NCI-H2227 (cell line): Measurements from ENCODE around the gene THSD4.
"Not testable (repeated sequence)": the region's sequence is repeated elsewhere in the genome, so short reads cannot be mapped to it uniquely, and the experiment has no call there.

Experiments used
- DNase-seq: peaks from one replicate; lab custom pipeline; 2025; ENCODE audit not compliant: unreplicated experiment; lab: John Stamatoyannopoulos, UW

THSD4 gene

DNA sequence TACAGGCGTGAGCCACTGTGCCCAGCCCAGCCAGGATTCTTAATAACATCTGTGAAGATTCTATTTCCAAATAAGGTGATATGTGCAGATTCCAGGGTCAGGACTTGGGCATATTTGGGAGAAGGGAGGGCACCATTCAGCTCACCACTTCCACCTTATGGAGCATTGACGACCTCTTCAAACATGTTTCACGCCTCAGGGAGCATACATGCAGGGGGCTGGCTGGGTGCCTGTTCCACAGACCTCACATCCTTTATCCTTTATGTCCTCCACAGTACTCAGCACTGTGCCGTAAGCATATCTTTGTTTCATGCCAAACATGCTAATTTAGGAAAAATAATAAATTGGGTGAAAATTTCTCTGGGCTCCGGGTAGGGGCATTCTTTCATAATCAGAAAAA, 229.0 kb downstream of the THSD4 start:
- no peak for DNase-seq

DNA sequence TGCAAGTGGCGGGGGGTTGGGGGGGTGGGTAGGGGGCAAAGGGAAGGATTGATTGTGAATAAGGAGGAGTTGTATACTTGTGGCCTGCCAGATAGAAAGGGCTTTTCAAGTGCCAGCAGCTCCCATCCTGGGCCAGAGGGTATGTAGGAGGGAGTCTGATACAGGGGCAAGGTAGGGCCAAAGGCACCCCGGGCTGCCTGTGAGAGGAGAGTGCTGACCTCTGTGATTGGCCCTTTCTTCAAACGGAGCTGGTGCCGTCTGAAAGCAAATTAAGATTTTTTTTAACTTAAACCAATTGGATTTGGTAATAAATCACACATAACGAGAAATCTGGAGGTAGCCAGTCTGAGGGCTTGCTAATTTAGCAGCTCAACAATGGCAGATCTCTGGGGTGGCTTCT, 229.9 kb downstream of the THSD4 start:
- DNase-seq: no peak

DNA sequence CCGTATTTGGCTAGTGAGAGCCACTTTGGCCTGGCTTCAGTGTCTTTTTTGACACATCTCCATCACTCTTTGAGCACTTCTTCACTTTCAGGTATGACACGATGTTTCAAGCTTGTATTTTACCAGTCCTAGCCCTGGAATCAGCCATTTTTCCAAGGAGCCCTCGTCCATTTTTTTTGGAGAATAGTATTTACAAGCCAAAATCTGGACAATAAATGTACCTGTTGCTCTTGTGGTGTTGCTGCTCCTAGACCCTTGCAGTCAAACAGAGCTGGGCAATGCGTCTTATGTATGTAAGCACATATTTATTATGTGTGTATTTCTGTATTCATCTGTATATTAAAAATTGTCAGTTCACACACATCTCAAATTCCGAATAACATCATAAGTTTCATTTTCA, 231.2 kb downstream of the THSD4 start:
- DNase-seq: no peak

DNA sequence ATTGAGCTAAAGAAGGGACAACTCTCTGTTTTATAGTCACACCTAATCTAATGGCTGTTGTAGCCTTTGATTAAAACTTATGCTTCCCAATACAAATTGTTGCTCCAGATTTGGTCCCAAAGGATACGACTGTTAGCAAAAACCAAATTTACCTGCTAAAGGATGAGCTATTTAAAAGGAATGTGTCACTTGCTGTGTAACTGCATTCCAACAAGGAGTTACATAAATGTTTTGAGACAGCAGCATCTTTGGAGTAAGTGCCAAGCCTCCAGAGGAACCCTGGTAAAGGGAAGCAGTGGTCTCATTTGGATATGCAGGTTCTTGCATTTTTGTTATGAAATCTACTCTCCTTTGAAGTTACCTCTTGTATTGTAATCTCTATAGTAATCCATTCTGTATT, 233.3 kb downstream of the THSD4 start:
- DNase-seq: no peak

DNA sequence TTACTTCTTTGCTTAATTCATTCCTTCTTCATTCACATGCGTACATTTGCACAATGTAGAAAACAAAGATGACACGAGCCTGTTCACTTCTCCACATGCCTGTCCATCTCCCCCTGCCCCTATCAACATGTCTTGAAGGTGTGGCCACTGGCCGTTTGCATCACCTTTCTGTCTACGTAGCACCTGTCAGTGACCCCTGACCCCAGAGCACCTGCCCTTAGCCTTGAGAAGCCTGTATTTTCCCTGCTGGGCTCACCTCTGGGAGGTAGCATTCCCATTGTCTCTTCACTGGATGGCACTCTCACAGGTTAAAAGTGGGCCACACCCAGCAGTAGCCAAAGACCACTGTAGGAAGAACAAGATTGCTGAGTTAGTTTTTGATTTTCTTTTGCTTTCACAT, 234.1 kb downstream of the THSD4 start:
- DNase-seq: no peak

DNA sequence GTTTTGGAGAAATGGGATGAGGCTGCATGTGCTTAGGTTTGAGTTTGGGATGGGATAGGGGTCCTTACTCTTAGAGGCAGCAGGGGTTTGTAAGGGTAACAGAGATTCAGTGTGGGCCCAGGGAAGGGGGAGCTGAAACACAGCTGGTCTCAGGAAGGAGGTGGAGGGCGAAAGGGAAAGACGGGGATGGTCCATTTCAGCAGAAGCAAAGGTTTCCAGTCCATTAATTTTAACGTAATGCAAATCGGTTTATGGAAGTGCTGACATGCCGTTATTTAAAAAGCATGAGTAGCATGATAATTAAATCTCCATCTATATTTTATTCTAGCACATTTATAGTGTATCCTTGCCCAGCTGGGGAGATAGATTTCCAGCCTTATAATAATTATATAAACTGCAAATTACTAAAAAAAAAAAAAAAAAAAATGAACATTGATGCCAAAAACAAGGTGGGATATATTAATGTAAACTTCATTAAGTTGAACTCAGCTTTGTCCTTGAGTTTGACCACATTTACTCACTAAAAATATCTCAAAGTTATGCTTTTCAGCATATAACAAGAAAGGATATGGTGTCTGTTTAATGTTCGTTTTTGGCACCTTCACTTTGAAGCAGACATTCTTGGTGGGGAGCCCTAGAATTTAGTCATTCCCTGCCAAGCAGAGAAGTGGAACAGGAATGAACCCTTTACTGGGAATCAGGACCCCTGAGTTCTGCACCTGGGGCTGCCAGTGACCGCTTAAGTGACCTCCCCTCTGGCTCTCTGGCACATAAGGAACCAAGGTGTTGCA, 234.7 kb downstream of the THSD4 start:
- DNase-seq: no peak

DNA sequence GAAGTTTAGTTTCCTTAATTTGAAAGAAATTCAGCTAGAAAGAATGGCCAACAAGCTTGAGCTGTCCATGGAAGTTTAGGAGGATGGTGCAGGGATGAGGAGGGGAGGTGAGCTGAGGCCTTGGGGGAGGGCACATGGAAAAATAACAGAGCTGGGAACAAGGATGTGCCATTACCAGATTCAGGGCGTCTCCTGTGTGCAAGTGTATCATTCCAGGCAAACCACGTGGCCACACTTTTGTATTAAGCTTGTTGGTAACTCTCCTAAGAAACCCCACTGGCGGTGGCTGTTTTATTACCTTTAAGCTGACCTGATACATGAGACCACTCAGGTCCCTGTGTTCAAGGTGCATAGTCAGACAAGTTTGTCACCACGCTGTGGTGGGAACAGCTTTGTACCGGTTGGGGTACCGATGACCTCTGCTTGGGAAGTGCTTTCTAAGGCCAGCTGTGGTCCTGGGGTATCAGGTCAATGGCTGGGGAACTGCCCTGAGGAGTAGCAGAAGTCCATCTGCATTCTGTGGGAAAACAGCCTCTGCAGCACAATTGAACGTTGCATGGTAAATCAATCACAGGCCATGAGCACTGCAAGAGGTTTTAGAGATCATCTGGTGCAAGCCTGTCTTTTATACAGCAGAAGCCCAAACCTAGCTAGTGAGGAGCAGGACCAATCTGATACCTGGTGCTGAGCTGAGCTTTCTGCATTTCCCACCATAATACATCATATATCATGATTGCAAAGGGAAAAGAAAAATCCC, 235.5 kb downstream of the THSD4 start:
- no peak for DNase-seq

DNA sequence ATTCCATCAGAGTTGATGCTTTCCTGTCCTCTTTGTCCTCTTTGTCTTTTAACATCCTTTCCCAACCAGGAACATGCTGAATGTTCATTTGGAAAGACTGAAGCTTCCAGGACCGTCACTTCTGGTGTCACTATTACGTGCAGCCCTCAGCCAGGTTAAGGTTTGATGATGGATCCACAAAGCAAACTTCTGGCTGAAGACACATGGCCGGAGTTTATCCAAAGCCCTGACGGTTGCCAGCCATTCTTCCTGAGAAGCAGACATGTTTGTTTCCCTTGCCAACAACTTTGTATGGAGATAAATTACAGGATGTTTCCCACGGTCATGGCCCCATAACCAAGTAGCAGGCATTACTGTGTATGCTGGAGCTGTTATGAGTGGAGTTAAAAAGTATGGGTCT, 236.9 kb downstream of the THSD4 start:
- no peak for DNase-seq

DNA sequence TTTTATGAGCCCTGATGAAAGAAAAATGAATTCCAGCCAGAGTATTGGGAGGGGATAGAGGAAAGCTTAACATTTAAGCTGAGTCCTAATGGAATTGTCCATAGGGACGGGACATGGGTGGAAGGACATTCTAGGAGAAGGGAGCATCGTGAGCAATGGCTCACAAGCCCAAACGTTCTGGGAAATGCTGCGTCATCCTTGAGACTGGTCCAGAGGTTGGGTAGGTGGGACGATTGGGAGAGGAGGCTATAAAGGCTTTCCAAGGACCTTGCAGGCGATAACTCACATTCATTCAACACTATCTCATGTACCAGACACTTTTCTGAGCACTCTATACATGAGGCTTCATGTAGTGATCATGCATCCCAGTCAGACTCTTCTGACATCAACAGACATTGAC, 237.5 kb downstream of the THSD4 start:
- no peak for DNase-seq

DNA sequence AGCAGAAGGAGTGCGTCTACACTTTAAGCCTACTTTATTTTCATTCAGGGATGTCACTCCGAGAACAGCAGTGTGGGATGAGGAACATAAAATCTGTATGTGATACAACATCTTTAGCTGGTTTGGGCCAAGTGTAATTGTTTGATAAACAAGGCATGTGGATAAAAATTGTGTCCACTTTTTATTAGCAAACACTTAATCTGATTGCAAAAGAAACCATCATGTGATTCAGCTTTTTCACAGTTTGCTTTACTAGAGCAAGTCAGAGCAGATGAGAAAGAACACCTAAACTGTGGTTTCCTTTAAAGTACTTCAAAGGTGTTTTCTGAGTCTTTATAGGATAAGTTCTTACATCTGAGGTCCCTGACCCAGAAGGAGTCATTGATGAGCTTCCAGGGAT, 237.9 kb downstream of the THSD4 start:
- DNase-seq: no peak

DNA sequence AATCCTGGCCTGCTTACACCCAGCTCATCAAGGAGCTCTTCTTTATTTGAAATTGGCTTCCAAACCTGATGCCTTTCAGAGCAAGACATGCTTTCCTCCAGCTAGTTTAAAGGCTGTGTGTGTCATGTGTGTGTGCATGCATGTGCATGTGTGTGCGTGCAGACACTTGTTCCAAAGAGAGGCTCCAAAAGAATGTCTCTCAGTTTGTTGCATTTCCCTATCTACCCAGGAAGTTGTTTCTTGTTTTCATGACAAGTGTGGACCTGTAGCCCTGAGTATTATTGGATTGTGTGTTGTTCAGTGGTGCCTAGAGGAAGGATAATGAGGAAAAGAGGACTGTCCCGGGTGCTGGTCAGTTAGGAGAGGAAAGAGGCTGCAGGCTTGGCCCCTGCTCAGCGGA, 240.0 kb downstream of the THSD4 start:
- no peak for DNase-seq

DNA sequence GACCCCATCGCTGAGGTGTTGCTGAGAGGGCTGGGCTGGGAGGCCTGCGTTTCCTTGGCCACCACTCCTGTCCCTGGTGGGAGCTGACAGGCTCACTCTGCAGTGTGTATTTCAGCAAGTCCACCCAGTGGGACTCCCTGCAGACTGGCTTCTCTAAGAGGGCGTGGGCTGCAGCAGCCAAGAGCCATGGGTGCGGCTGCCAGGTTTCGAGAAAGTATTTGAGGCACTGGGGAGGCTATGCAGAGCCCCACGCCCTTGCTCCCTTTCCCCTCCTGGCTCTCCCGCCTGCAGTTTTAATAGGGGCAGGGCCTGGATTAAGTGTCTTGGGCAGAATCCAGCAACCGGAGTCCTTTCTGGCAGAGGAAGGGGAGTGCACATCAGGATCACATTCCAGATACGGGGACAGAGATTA, 242.1 kb downstream of the THSD4 start:
- no peak for DNase-seq

DNA sequence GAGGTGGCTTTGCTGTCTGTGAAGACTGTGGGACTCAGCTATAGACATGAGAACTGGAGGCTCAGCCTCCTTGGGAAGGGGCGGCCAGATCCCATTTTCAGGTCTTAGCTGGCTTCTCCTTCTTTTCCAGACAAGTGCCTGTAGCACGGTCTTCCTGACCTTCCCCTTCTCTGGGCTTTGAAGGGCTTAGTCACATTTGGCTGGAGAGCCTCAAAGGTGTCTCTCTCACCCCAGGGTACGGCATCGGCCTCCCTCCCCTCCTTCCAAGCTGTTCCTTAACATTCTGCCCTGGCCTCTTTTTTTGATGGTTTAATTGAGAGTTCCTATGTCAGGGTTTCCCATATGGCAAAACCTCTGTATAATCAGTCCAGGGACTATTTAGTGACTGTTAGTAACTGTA, 242.7 kb downstream of the THSD4 start:
- DNase-seq: no peak

DNA sequence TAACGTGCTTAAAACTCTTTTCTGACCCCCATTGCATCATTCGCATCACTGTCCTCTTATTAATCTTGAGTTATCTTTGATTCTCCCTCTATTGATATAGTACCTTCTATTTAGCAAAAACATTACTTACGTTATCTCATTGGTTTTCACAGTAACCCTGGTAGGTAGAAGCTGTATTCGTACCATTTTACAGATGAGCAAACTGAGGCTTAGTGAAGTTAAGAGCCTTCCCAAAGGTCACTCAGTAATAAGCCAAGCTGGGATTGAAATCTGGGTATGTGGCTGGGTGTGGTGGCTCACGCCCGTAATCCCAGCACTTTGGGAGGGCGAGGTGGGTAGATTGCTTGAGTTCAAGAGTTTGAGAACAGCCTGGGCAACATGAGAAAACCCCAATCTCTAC, 244.0 kb downstream of the THSD4 start:
- no peak for DNase-seq

DNA sequence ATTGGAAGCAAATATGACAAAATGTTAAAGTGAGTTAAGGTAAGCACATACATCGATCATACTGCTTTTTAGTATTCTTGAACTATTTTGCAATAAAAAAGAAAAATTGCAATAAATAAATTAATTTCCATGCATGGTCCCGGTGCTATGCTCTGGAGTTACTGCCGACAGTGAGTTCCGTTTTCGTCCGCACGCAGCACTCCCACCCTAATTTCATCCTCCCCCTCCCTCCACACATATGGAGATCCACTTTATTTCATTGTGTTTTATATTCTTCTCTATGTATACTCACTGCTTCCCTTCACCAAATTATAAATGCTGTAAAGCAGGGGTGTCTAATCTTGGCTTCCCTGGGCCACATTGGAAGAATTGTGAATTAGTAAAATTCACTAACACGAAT, 247.3 kb downstream of the THSD4 start:
- no peak for DNase-seq

DNA sequence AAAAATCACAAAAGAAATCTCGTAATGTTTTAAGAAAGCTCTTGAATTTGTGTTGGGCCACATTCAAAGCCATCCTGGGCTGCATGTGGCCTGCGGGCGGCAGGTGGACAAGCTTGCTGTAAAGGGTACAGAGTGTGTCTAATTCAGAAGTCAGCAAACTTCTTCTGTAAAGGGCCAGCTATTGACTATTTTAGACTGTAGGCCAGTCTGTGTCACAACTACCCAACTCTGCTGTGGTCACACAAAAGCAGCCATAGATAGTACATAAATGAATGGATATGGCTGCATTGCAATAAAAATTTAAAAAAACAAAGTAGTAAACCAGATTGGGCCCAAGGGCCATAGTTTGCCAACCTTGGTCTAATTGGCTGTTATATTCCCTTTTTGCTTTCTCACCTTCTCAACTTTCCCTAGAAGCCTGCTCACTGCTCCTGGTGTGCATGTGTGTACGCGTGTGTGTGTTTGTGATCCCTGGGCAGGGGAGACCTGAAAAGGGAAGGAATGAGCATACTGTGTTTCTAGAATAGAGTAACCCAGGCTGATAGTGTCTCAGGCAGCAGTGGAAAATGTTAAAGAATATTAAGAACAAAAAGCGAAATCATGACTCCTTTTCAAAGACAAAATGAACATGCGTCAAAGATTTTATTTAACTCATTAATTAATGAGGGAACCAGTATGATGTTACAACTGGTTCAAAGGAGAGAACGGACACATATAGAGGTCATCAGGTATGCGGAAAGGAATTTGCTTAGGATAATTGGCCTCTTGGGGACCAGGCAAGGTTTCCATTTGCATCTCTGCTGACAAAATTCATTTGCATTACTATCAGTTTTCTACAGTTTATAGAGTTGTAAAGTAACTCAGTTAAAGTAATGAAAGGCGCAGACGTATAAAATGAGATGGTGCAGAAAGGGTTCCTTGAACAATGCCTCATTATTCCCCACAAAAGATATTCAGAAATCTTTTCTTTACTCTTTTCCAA, 248.0 kb downstream of the THSD4 start:
- DNase-seq: no peak

DNA sequence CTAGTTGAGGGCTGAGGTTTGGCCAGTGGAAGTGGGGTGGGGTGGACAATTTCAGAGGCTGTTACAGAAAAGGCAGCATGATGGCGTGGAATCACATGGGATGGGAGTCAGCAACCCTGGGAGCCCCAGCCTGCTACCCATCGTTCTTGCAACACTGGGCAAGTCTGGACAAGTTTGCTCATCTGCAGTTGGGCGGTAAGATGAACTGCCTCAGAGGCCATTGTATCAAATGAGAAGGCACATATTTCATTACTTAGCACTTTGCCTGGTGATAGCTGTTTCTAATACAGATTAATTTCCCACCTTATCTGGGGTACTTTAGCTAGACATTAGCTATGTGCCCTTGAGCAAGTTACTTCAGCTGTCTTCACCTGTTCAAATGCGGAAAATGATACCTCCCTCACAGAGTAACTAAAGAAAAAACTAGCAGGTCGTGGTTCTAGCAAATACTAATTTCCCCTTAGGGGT, 248.9 kb downstream of the THSD4 start:
- peak; percentile 2 for DNase-seq

DNA sequence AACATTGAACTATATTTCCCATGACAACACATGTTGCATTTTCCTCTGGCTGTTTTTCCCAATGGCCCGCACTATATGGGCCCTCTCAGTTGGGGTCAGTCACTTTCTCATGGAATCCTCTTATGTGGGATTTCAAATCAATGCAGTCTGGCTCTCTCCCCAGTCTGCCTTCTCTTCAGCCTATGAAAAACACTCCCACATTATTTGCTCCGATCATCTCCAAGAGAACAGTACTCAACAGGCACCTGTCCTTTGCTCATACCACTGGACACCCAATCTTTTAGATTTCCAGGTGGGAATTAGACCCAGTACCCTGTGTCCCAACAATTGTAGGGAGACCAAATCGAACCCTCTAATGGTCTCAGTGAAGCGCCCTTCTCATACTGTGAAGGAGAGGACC, 251.3 kb downstream of the THSD4 start:
- no peak for DNase-seq

DNA sequence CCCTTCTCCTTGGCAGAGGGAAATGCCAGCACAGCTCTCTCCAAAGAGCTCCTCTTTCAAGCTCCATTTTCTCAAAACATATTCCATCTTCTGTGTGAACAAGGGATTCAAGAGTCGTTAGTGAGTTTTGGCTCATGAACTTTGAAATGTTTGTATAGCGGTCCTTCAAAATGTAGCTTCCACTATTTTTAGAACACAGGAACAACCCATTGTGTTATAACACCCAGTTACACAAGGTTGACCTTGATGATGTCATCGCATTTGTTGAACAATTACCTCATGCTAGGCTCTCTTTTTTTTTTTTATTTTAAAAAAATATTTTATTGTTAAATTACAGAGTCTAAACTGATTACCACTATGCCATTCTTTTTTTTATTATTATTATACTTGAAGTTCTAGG, 251.7 kb downstream of the THSD4 start:
- no peak for DNase-seq

DNA sequence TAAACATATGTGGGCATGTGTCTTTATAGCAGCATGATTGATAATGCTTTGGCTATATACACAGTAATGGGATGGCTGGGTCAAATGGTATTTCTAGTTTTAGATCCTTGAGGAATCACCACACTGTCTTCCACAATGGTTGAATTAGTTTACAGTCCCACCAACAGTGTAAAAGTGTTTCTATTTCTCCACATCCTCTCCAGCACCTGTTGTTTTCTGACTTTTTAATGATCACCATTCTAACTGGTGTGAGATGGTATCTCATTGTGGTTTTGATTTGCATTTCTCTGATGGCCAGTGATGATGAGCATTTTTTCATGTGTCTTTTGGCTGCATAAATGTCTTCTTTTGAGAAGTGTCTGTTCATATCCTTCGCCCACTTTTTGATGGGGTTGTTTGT, 252.5 kb downstream of the THSD4 start:
- not testable (repeated sequence) for DNase-seq

DNA sequence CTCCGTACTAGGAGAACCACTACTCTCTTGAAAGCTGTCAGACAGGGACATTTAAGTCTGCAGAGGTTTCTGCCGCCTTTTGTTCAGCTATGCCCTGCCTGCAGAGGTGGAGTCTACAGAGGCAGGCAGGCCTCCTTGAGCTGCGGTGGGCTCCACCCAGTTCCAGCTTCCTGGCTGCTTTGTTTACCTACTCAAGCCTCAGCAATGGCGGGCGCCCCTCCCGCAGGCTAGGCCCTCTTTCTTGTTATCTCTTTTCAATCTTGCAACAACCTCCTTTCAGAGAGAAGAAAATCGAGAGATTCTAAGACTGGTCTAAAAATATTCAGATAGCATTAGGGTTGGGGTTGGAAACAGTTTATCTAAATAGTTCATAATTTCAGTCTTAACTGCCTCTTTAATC, 257.5 kb downstream of the THSD4 start:
- DNase-seq: not testable (repeated sequence)
